ENCODE measurements around the gene GCNA.

DNA sequence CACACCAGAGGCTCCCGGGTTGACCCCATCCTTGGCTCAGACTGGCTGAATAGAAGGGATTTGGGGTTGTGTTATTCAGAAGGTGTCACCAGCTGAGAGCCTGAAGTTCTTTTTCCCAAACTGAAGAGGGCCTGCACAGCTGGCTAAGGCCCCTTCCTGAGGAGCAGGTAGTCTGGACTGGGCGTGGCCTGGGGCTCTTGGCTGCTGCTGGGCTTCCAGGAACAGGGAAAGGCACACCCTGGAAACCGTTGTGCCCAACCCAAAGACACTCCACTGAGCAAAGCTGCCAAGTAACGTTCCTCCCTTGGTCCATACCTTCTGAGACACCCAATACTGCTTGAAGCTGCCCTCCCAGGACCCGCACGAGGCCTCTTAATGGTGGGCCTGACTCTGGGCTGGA is 48.3 kb downstream of the GCNA start:
- TF ChIP-seq CTCF (IDR thresholded peaks at IDR 0.05) (no peak), POLR2A (IDR thresholded peaks at IDR 0.05) (no peak)
